A673 (cell line): ENCODE results near the gene EVI5L. TPM values are rescaled to one million over a fixed set of nuclear protein-coding genes. Genes with fewer than 3 reads are reported as not detected.

Source experiments
- BruUV-seq: library from RNA; stranded (reverse); fragments of 400-500 nt; replicated peaks from 2 replicates; lab custom pipeline; 2021; lab: Mats Ljungman, UMichigan
- CTCF ChIA-PET: fragments of 300-600 bp; sonication (Branson Sonifier 250); formaldehyde crosslinking; loops from one replicate; lab custom pipeline; 2022; ENCODE audit warnings: antibody characterized with exemption; lab: Charles Lee
- POLR2A ChIA-PET: fragments of 300-600 bp; sonication (Branson Sonifier 250); formaldehyde crosslinking; loops from one replicate; lab custom pipeline; 2022; ENCODE audit warnings: antibody characterized with exemption; ENCODE audit not compliant: low non-redundant PET; lab: Charles Lee
- DNase-seq: peaks from one replicate; pipeline ENCODE4 v3.0.0-alpha.2; 2015; ENCODE audit warnings: low spot score
- H3K27ac ChIP-seq: fragments of 200-600 bp; sonication (generic); 2 replicates; pipeline ENCODE4 v1.5.1; 2016; ENCODE audit warnings: mixed run types, low read depth, mild to moderate bottlenecking, mixed read lengths, antibody characterized with exemption, low read length; ENCODE audit not compliant: poor library complexity, severe bottlenecking
- H3K27me3 ChIP-seq: fragments of 200-600 bp; sonication (generic); replicated peaks from 2 replicates; pipeline ENCODE4 v1.6.1; 2017; ENCODE audit warnings: mixed run types, low read depth, mild to moderate bottlenecking, mixed read lengths, antibody characterized with exemption, low read length; ENCODE audit not compliant: insufficient read depth, poor library complexity
- H3K36me3 ChIP-seq: fragments of 200-600 bp; sonication (generic); 2 replicates; pipeline ENCODE4 v1.6.1; 2016; ENCODE audit warnings: mixed run types, mild to moderate bottlenecking, mixed read lengths, antibody characterized with exemption, low read length; ENCODE audit not compliant: insufficient read depth, poor library complexity, severe bottlenecking
- H3K4me1 ChIP-seq: fragments of 200-600 bp; sonication (generic); 2 replicates; pipeline ENCODE4 v1.6.1; 2017; ENCODE audit warnings: mixed run types, mild to moderate bottlenecking, mixed read lengths, antibody characterized with exemption, low read length; ENCODE audit not compliant: insufficient read depth, poor library complexity, severe bottlenecking
- H3K4me3 ChIP-seq: fragments of 200-600 bp; sonication (generic); 2 replicates; pipeline ENCODE4 v1.5.1; 2016; ENCODE audit warnings: low read depth, mixed run types, mild to moderate bottlenecking, mixed read lengths, low read length; ENCODE audit not compliant: poor library complexity, severe bottlenecking
- H3K9me3 ChIP-seq: fragments of 200-600 bp; sonication (generic); 2 replicates; pipeline ENCODE4 v1.6.1; 2016; ENCODE audit warnings: mixed run types, low read depth, mild to moderate bottlenecking, mixed read lengths, antibody characterized with exemption, low read length; ENCODE audit not compliant: poor library complexity, severe bottlenecking
- EZH2 ChIP-seq: fragments of 200-600 bp; sonication (generic); IDR thresholded peaks from 2 replicates; pipeline ENCODE4 v1.6.1; 2017; ENCODE audit warnings: borderline replicate concordance, low read depth, mild to moderate bottlenecking, mixed read lengths, antibody characterized with exemption, low read length; ENCODE audit not compliant: poor library complexity, severe bottlenecking
- intact Hi-C: fragments of 100-400 bp; cut with micrococcal nuclease; formaldehyde crosslinking; loops from one replicate; pipeline ENCODE4 v1.10.0; 2022; ENCODE audit not compliant: unreplicated experiment
- total RNA-seq: library from RNA; stranded (reverse); gene quantifications from 2 replicates; pipeline ENCODE4 v1.2.3, GENCODE V29; 2021
- TF ChIP-seq, protein P1 (sequence below): fragments of 300-800, 200-600 bp; sonication (generic); conservative IDR thresholded peaks from 2 replicates; pipeline ENCODE4 v1.5.1; 2017; ENCODE audit warnings: low read depth, mild to moderate bottlenecking, antibody characterized with exemption, low read length, moderate library complexity, mixed read lengths

EVI5L gene
- total RNA-seq, 1 experiment from 2014 or later, result 4.8 TPM

DNA sequence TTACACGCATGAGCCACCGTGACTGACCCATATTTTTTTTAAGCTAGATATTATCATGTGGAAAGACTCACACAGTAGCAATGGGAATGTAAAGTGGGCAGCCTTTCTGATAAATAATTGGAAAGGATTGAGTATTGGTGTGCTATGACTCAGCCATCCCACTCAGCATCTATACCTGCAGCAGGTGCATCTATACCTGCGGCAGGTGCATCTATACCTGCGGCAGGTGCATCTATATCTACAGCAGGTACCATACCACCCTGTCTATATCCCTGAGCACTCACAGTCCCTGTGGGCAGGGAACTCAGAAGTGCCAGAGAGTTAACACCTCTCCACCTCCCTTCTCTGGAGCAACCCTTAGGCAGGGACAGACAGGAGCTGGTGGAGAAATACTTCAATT is 53.1 kb downstream of the EVI5L start:
- Histone ChIP-seq H3K9me3 (no peaks in the 10 kb centered on the region), H3K36me3 (no peaks in the 10 kb centered on the region), H3K4me1 (no peaks in the 10 kb centered on the region), H3K27ac (no peak overlapping the region), H3K27me3 (no peaks in the 10 kb centered on the region), H3K4me3 (no peak overlapping the region)
- no TSS peak for BruUV-seq
- TF ChIP-seq, protein P1, sequence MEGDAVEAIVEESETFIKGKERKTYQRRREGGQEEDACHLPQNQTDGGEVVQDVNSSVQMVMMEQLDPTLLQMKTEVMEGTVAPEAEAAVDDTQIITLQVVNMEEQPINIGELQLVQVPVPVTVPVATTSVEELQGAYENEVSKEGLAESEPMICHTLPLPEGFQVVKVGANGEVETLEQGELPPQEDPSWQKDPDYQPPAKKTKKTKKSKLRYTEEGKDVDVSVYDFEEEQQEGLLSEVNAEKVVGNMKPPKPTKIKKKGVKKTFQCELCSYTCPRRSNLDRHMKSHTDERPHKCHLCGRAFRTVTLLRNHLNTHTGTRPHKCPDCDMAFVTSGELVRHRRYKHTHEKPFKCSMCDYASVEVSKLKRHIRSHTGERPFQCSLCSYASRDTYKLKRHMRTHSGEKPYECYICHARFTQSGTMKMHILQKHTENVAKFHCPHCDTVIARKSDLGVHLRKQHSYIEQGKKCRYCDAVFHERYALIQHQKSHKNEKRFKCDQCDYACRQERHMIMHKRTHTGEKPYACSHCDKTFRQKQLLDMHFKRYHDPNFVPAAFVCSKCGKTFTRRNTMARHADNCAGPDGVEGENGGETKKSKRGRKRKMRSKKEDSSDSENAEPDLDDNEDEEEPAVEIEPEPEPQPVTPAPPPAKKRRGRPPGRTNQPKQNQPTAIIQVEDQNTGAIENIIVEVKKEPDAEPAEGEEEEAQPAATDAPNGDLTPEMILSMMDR, result no peak
- no peak for TF ChIP-seq EZH2
- no peak for DNase-seq
- POLR2A ChIA-PET, result no interaction called here
- CTCF ChIA-PET, result interaction anchor here (0.6 to 0.8 kb wide), 2 partner anchors 14 to 61 kb away, joined by 6 to 9 read pairs; no protein-coding TSS in a partner anchor
- intact Hi-C loops, result no loop called here

DNA sequence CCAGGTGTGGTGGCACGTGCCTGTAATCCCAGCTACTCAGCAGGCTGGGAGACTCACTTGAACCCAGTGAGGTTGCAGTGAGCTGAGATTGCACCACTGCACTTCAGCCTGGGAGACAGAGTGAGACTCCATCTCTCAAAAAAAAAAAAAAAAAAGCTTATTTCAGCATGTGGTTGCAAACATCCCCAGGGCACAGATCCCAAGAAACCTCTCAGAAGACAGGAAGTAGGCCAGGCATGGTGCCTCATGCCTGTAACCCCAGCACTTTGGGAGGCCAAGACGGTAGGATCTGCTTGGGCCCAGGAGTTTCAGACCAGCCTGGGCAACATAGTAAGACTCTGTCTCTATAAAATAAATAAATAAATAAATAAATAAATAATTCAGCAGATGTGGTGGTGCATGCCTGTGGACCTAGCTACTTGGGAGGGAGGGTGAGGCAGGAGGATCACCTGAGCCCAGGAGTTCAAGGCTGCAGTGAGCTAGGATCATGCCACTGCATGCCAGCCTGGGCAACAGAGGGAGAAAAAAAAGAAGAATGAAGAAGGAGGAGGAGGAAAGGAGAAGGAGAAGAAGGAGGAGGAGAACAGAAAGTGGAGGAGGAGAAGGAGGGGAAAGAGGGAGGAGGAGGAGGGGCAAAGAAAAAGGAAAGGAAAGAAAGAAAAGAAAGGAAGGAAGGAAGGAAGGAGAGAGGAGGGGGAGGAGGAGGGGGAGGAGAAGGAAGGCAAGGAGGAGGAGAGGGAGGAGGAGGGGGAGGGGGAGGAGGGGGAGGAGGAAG is 54.0 kb downstream of the EVI5L start:
- Histone ChIP-seq H3K4me1 (no peaks in the 10 kb centered on the region), H3K27me3 (no peaks in the 10 kb centered on the region), H3K9me3 (no peaks in the 10 kb centered on the region), H3K27ac (no peak overlapping the region), H3K36me3 (no peaks in the 10 kb centered on the region), H3K4me3 (no peak overlapping the region)
- TF ChIP-seq, protein P1, result no peak
- no peak for TF ChIP-seq EZH2
- ChIA-PET POLR2A (no interaction called here), CTCF (interaction anchor here (0.6 to 0.8 kb wide), 2 partner anchors 15 to 60 kb away, joined by 6 to 9 read pairs; no protein-coding TSS in a partner anchor)
- BruUV-seq, result no TSS peak
- intact Hi-C loops, result no loop called here
- no peak for DNase-seq

DNA sequence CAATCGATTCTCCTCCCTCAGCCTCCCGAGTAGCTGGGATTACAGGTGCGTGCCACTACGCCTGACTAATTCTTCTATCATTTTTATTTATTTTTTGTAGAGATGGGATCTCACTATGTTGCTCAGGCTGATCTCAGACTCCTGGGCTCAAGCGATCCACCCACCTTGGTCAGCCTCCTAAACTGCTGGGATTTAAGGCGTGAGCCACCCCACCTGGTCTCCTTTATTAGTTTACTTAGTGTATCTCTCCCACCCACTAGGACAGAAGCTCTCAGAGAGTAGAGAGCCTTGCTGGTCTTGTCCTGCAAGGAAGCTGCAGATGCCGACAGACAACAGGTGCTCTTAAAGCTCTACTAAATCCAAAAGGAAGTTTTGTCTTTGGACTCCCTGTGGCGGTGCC is 55.8 kb downstream of the EVI5L start:
- ChIA-PET POLR2A (no interaction called here), CTCF (no interaction called here)
- no peak for DNase-seq
- TF ChIP-seq, protein P1, result no peak
- no peak for TF ChIP-seq EZH2
- no peak overlapping the region for H3K27ac ChIP-seq
- H3K4me3 ChIP-seq, result no peak overlapping the region
- no peaks in the 10 kb centered on the region for H3K4me1 ChIP-seq
- intact Hi-C loops, result no loop called here
- H3K36me3 ChIP-seq, result no peaks in the 10 kb centered on the region
- H3K27me3 ChIP-seq, result no peaks in the 10 kb centered on the region
- BruUV-seq, result no TSS peak
- no peaks in the 10 kb centered on the region for H3K9me3 ChIP-seq
